Endodermal cell (in vitro differentiated cells): ENCODE data around the gene CFAP97D2. TPM values are rescaled to one million over a fixed set of nuclear protein-coding genes. Genes with fewer than 3 reads are reported as not detected.
"Not testable (repeated sequence)": the region's sequence is repeated elsewhere in the genome, so short reads cannot be mapped to it uniquely, and the experiment has no call there.

Experiments
- DNase-seq: peaks from one replicate; pipeline ENCODE4 v3.0.0-alpha.2; 2017
- H3K27ac ChIP-seq: 2 replicates; pipeline ENCODE4 v1.5.1; 2013; ENCODE audit warnings: mild to moderate bottlenecking, low read depth, low read length, moderate library complexity
- H3K27me3 ChIP-seq: 2 replicates; pipeline ENCODE4 v1.6.1; 2013; ENCODE audit warnings: mild to moderate bottlenecking, low read length, moderate library complexity; ENCODE audit not compliant: insufficient read depth, control insufficient read depth, poor library complexity, severe bottlenecking
- H3K36me3 ChIP-seq: 2 replicates; pipeline ENCODE4 v1.7.0; 2013; ENCODE audit warnings: mild to moderate bottlenecking, low read length, moderate library complexity; ENCODE audit not compliant: control insufficient read depth, insufficient read depth
- H3K4me1 ChIP-seq: one replicate; pipeline ENCODE4 v1.7.0; 2013; ENCODE audit warnings: low read length; ENCODE audit not compliant: control insufficient read depth, insufficient read depth
- H3K4me3 ChIP-seq: 2 replicates; pipeline ENCODE4 v1.5.1; 2013; ENCODE audit warnings: mild to moderate bottlenecking, low read length, moderate library complexity
- H3K9ac ChIP-seq: 2 replicates; pipeline ENCODE4 v1.6.1; 2013; ENCODE audit warnings: mild to moderate bottlenecking, low read length, moderate library complexity; ENCODE audit not compliant: poor library complexity, severe bottlenecking; ENCODE audit errors: extremely low read depth
- H3K9me3 ChIP-seq: 2 replicates; pipeline ENCODE4 v1.6.1; 2013; ENCODE audit warnings: mild to moderate bottlenecking, low read length, moderate library complexity; ENCODE audit not compliant: control insufficient read depth
- H3K27ac Mint-ChIP-seq: 2 replicates; pipeline ENCODE4 v1.8.0; 2020; ENCODE audit warnings: mixed read lengths
- H3K27me3 Mint-ChIP-seq: 2 replicates; pipeline ENCODE4 v1.8.0; 2021; ENCODE audit warnings: mild to moderate bottlenecking, mixed read lengths; ENCODE audit not compliant: insufficient read depth
- H3K36me3 Mint-ChIP-seq: 2 replicates; pipeline ENCODE4 v1.8.0; 2020; ENCODE audit warnings: low read depth, mixed read lengths
- H3K4me1 Mint-ChIP-seq: 2 replicates; pipeline ENCODE4 v1.8.0; 2020; ENCODE audit warnings: mixed read lengths
- H3K4me3 Mint-ChIP-seq: 2 replicates; pipeline ENCODE4 v1.8.0; 2020; ENCODE audit warnings: mild to moderate bottlenecking, moderate library complexity, mixed read lengths
- H3K9me3 Mint-ChIP-seq: 2 replicates; pipeline ENCODE4 v1.8.0; 2020; ENCODE audit warnings: mild to moderate bottlenecking, mixed read lengths
- WGBS, 2 experiments: methylation state at CpG; one replicate each; pipeline versions ENCODE4 v1.1.5 to v1.1.7; 2013; ENCODE audit warnings: missing lambda C conversion rate in 2 of 2, mixed read lengths in 1 of 2; ENCODE audit not compliant: insufficient coverage in 1 of 2, insufficient read length in 1 of 2; 5-methylcytosine and 5-hydroxymethylcytosine counted together
- total RNA-seq, 2 donors: library from RNA; stranded (reverse); fragmentation: NEBNext Ultra II Directional in 1 of 2; extraction: Animal tissue kit (Norgen Biotek cat#: 25700) in 1 of 2; gene quantifications; 2 replicates in 1 of 2; 3 replicates in 1 of 2; pipeline ENCODE4 v1.2.1, GENCODE V29; 2021
- TF ChIP-seq, protein P1 (sequence below): fragments of 200-600 bp; sonication (generic); conservative IDR thresholded peaks from 2 replicates; pipeline ENCODE4 v1.5.0; 2021; ENCODE audit warnings: antibody characterized with exemption, mild to moderate bottlenecking

CFAP97D2 gene
- total RNA-seq, 2 donors from 2014 or later, result not detected

DNA sequence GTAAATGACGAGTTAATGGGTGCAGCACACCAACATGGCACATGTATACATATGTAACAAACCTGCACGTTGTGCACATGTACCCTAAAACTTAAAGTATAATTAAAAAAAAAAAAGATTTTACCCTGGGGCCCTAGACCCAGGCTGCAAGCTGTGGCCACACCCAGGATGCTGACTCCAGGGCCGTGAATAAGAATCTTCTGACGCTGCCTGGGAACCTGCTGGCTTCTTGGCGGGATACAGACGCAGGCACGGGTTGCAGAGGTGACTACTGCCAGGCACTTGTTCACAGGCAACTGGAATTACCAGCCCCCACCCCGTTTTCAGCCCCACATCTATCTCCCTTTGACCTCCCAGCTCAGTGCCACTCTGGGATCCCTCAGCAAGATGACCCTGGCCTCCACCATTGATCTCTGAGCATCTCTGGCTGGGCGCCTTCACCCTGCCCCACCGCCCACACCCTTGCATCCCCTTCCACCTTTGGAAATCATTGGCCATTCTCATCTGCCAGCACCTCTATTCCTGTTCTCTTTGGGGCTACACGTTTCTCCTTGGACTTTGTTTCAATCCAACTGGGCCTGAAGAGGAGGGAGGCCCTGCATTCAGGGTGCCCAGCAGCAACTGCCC lies 21.1 kb upstream of the CFAP97D2 start:
- Mint-ChIP-seq H3K27me3 (peaks cover 24% of the 10 kb centered on the region), H3K9me3 (no peaks in the 10 kb centered on the region), H3K27ac (no peak overlapping the region), H3K4me1 (peaks cover 6% of the 10 kb centered on the region), H3K4me3 (no peak overlapping the region), H3K36me3 (no peaks in the 10 kb centered on the region)
- WGBS, 2 experiments, result 82 to 83% methylated on average over 8 to 9 of the region's 11 CpGs
- H3K36me3 ChIP-seq, result no peaks in the 10 kb centered on the region
- H3K9ac ChIP-seq, result no peak overlapping the region
- TF ChIP-seq, protein P1, sequence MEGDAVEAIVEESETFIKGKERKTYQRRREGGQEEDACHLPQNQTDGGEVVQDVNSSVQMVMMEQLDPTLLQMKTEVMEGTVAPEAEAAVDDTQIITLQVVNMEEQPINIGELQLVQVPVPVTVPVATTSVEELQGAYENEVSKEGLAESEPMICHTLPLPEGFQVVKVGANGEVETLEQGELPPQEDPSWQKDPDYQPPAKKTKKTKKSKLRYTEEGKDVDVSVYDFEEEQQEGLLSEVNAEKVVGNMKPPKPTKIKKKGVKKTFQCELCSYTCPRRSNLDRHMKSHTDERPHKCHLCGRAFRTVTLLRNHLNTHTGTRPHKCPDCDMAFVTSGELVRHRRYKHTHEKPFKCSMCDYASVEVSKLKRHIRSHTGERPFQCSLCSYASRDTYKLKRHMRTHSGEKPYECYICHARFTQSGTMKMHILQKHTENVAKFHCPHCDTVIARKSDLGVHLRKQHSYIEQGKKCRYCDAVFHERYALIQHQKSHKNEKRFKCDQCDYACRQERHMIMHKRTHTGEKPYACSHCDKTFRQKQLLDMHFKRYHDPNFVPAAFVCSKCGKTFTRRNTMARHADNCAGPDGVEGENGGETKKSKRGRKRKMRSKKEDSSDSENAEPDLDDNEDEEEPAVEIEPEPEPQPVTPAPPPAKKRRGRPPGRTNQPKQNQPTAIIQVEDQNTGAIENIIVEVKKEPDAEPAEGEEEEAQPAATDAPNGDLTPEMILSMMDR, result no peak
- H3K9me3 ChIP-seq, result no peaks in the 10 kb centered on the region
- H3K27me3 ChIP-seq, result no peaks in the 10 kb centered on the region
- no peak overlapping the region for H3K4me3 ChIP-seq
- no peaks in the 10 kb centered on the region for H3K4me1 ChIP-seq
- H3K27ac ChIP-seq, result no peak overlapping the region
- DNase-seq, result no peak

DNA sequence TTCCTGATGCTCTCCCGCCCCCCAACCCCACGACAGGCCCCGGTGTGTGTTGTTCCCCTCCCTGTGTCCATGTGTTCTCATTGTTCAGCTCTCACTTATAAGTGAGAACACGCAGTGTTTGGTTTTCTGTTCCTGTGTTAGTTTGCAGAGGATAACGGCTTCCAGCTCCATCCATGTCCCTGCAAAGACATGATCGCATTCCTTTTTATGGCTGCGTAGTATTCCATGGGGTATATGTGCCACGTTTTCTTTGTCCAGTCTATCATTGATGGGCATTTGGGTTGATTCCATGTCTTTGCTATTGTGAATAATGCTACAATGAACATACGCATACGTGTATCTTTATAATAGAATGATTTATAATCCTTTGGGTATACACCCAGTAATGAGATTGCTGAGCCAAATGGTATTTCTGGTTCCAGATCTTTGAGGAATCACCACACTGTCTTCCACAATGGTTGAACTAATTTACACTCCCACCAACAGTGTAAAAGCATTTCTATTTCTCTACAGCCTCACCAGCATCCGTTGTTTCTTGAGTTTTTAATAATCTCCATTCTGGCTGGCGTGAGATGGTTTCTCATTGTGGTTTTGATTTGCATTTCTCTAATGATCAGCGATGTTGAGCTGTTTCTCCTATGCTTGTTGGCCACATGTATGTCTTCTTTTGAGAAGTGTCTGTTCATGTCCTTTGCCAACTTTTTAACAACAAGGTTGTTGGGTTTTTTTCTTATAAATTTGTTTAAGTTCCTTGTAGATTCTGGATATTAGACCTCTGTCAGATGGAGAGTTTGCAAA lies 20.0 kb upstream of the CFAP97D2 start:
- not testable (repeated sequence) for H3K4me1 ChIP-seq, H3K9me3 Mint-ChIP-seq, H3K4me3 Mint-ChIP-seq, H3K36me3 ChIP-seq, H3K27ac ChIP-seq, H3K4me1 Mint-ChIP-seq, H3K36me3 Mint-ChIP-seq, H3K27ac Mint-ChIP-seq, H3K9me3 ChIP-seq, H3K9ac ChIP-seq, DNase-seq, H3K4me3 ChIP-seq, H3K27me3 ChIP-seq
- 89 to 94% methylated on average over 8 to 13 of the region's 13 CpGs for WGBS, 2 experiments
- H3K27me3 Mint-ChIP-seq, result peaks cover 26% of the 10 kb centered on the region

DNA sequence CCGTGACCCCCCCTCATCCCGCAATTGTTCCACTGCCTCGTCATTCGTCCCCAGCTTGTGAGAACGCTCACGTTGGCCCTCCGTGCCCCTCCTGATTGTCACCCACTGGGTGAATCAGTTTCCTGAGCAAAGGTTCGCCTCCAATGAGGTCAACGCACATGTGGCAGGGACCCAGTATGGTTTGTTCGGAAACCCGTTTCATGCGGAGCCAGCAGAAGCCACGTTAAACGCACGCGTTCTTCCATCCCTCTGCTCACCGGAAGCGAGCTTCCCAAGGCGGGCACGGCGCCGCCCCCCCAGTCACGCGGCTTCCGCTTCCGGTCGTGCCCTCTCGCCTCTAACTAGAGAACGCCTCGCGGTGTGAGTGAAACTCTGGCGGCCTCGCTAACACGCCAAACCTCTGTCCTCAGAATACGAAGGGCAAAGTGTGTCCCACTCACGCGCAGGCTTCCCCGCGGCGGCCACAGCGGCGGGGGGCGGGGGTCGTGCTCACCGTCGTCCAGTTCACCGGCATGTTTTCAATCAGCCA lies 18.0 kb upstream of the CFAP97D2 start:
- no peak for DNase-seq
- no peaks in the 10 kb centered on the region for H3K27me3 ChIP-seq
- Mint-ChIP-seq H3K27me3 (peaks cover 26% of the 10 kb centered on the region), H3K27ac (no peak overlapping the region), H3K4me1 (peaks cover 14% of the 10 kb centered on the region), H3K36me3 (no peaks in the 10 kb centered on the region), H3K4me3 (no peak overlapping the region), H3K9me3 (no peaks in the 10 kb centered on the region)
- H3K9me3 ChIP-seq, result no peaks in the 10 kb centered on the region
- no peak overlapping the region for H3K9ac ChIP-seq
- 94 to 95% methylated on average over 41 to 47 of the region's 47 CpGs for WGBS, 2 experiments
- H3K4me1 ChIP-seq, result no peaks in the 10 kb centered on the region
- TF ChIP-seq, protein P1, result no peak
- H3K36me3 ChIP-seq, result no peaks in the 10 kb centered on the region
- H3K4me3 ChIP-seq, result no peak overlapping the region
- no peak overlapping the region for H3K27ac ChIP-seq
